ENCODE measurements around the gene KIF18A. TPM values are rescaled to one million over a fixed set of nuclear protein-coding genes. Genes with fewer than 3 reads are reported as not detected.
A peak's percentile ranks its signal among the peaks of the same experiment; 100 is the strongest.

KIF18A gene
- total and polyA plus RNA-seq, 9 of the 15 experiments (the other 6 are each of a cell fraction or from before 2014, with no cell fraction given): 15.1 to 36.1 (median 24.3) TPM

- no peak for TF ChIP-seq ARID3A (IDR thresholded peaks at IDR 0.05; ENCODE audit: borderline replicate concordance, low read depth, low read length)
- no peak for TF ChIP-seq ZSCAN29 (IDR thresholded peaks at IDR 0.05)
- no peak for TF ChIP-seq REST (IDR thresholded peaks at IDR 0.05; ENCODE audit: borderline replicate concordance)
- TF ChIP-seq REST (CRISPR knock-in tag; IDR thresholded peaks at IDR 0.05; ENCODE audit: low read depth): no peak
- TF ChIP-seq NFYB (IDR thresholded peaks at IDR 0.05; ENCODE audit: extremely low read depth, insufficient read length): peak; percentile 70
- no peak for TF ChIP-seq USF1 (CRISPR knock-in tag; IDR thresholded peaks at IDR 0.05)
- peak; percentile 37; the same call in 1 of the 2 replicates for TF ChIP-seq MTA3 (IDR thresholded peaks at IDR 0.05; ENCODE audit: borderline replicate concordance)
- TF ChIP-seq CTBP1 (IDR thresholded peaks at IDR 0.05; ENCODE audit: borderline replicate concordance): peak; percentile 48; the same call in 1 of the 2 replicates
- no peak for TF ChIP-seq FOXA3 (CRISPR knock-in tag; conservative IDR thresholded peaks at IDR 0.05 in 1 of 2, IDR thresholded peaks at IDR 0.05 in 1 of 2)
- TF ChIP-seq MYNN (IDR thresholded peaks at IDR 0.05): no peak; the same call in 1 of the 2 replicates
- TF ChIP-seq MYNN (CRISPR knock-in tag; IDR thresholded peaks at IDR 0.05): no peak
- no peak for TF ChIP-seq HDAC3 (IDR thresholded peaks at IDR 0.05; ENCODE audit: borderline replicate concordance, partially characterized antibody)
- TF ChIP-seq NELFE (IDR thresholded peaks at IDR 0.05; ENCODE audit: insufficient read depth, insufficient read length): no peak
- TF ChIP-seq ZSCAN32 (CRISPR knock-in tag; IDR thresholded peaks at IDR 0.05): no peak
- no peak for TF ChIP-seq ZNF124 (CRISPR knock-in tag; IDR thresholded peaks at IDR 0.05)
- TF ChIP-seq CAMTA2 (CRISPR knock-in tag; conservative IDR thresholded peaks at IDR 0.05): no peak
- TF ChIP-seq ZKSCAN8 (CRISPR knock-in tag; IDR thresholded peaks at IDR 0.05): no peak
- no peak for TF ChIP-seq EWSR1 (IDR thresholded peaks at IDR 0.05; ENCODE audit: borderline replicate concordance, low read depth, partially characterized antibody)
- no peak for TF ChIP-seq KLF16 (IDR thresholded peaks at IDR 0.05)
Observed at GRCh38 chr11:28107750-28108618, at the start of gene KIF18A, which contains the start of gene METTL15 (continued).

All from K562 (cell line).